OCI-LY7 (cell line): ENCODE measurements around the gene CACNG3. TPM values are rescaled to one million over a fixed set of nuclear protein-coding genes. Genes with fewer than 3 reads are reported as not detected.
A peak's percentile ranks its signal among the peaks of the same experiment; 100 is the strongest.

ENCODE experiments used
- BruUV-seq: library from RNA; stranded (reverse); fragments of 400-500 nt; replicated peaks from 2 replicates; lab custom pipeline; 2021; lab: Mats Ljungman, UMichigan
- CTCF ChIA-PET: fragments of 300-600 bp; sonication (Branson Sonifier 250); formaldehyde crosslinking; loops from one replicate; lab custom pipeline; 2022; ENCODE audit warnings: antibody characterized with exemption; ENCODE audit not compliant: unreplicated experiment; lab: Charles Lee
- POLR2A ChIA-PET: fragments of 300-600 bp; sonication (Branson Sonifier 250); formaldehyde crosslinking; loops from one replicate; lab custom pipeline; 2022; ENCODE audit warnings: antibody characterized with exemption; lab: Charles Lee
- DNase-seq: peaks from one replicate; pipeline ENCODE4 v3.0.0-alpha.2; 2015; ENCODE audit warnings: low spot score
- H2AFZ ChIP-seq: fragments of 200-600 bp; sonication (generic), shearing (Covaris generic); 2 replicates; pipeline ENCODE4 v1.6.1; 2014; ENCODE audit warnings: mild to moderate bottlenecking, antibody characterized with exemption, low read length, moderate library complexity
- H3K27ac ChIP-seq: fragments of 200-600 bp; sonication (generic); 2 replicates; pipeline ENCODE4 v1.5.1; 2014; ENCODE audit warnings: mixed run types, low read depth, mild to moderate bottlenecking, moderate library complexity, low read length, inconsistent platforms; ENCODE audit not compliant: poor library complexity, severe bottlenecking
- H3K36me3 ChIP-seq: fragments of 200-600 bp; sonication (generic); 2 replicates; pipeline ENCODE4 v1.6.1; 2014; ENCODE audit warnings: mild to moderate bottlenecking, antibody characterized with exemption, low read length, moderate library complexity, mixed read lengths; ENCODE audit not compliant: insufficient read depth
- H3K4me1 ChIP-seq: fragments of 200-600 bp; sonication (generic); 2 replicates; pipeline ENCODE4 v1.5.1; 2014; ENCODE audit warnings: mild to moderate bottlenecking, low read length; ENCODE audit not compliant: insufficient read depth, poor library complexity, severe bottlenecking
- H3K4me2 ChIP-seq: fragments of 200-600 bp; sonication (generic); 2 replicates; pipeline ENCODE4 v1.6.1; 2014; ENCODE audit warnings: mild to moderate bottlenecking, low read length
- H3K4me3 ChIP-seq: fragments of 200-600 bp; sonication (generic); 2 replicates; pipeline ENCODE4 v1.5.1; 2014; ENCODE audit warnings: mild to moderate bottlenecking, low read depth, low read length; ENCODE audit not compliant: poor library complexity, severe bottlenecking
- H3K79me2 ChIP-seq: fragments of 200-600 bp; sonication (generic); 2 replicates; pipeline ENCODE4 v1.6.1; 2016; ENCODE audit warnings: low read depth, mild to moderate bottlenecking, low read length, moderate library complexity, mixed read lengths; ENCODE audit not compliant: insufficient read depth
- H3K9me2 ChIP-seq: fragments of 200-600 bp; sonication (generic); 2 replicates; pipeline ENCODE4 v1.6.1; 2016; ENCODE audit warnings: mild to moderate bottlenecking, low read length, mixed read lengths; ENCODE audit not compliant: insufficient read depth
- H3K9me3 ChIP-seq: fragments of 200-600 bp; sonication (generic); 2 replicates; pipeline ENCODE4 v1.6.1; 2014; ENCODE audit warnings: mild to moderate bottlenecking, mixed run types, low read length, mixed read lengths
- H4K20me1 ChIP-seq: fragments of 200-600 bp; sonication (generic); 2 replicates; pipeline ENCODE4 v1.6.1; 2014; ENCODE audit warnings: mild to moderate bottlenecking, antibody characterized with exemption, low read length, moderate library complexity, mixed read lengths; ENCODE audit not compliant: insufficient read depth
- EZH2phosphoT487 ChIP-seq: fragments of 200-600 bp; sonication (generic); IDR thresholded peaks from 2 replicates; pipeline ENCODE4 v1.6.1; 2018; ENCODE audit warnings: low read depth, borderline replicate concordance, mild to moderate bottlenecking, mixed run types, antibody characterized with exemption, low read length, moderate library complexity, mixed read lengths
- intact Hi-C: fragments of 100-400 bp; cut with micrococcal nuclease; formaldehyde crosslinking; loops from one replicate; pipeline ENCODE4 v1.10.0; 2022; ENCODE audit not compliant: unreplicated experiment
- total RNA-seq, 2 experiments: library from RNA; depleted of rRNA in 1 of 2; stranded (reverse); fragments of >200 nt in 1 of 2; shearing (Covaris generic) in 1 of 2; gene quantifications; 2 replicates each; pipeline ENCODE4 v1.2.3, GENCODE V29; 2014 to 2022
- TF ChIP-seq, protein P1 (sequence below): fragments of 200-600 bp; sonication (generic); conservative IDR thresholded peaks from 2 replicates; pipeline ENCODE4 v1.5.1; 2014; ENCODE audit warnings: mild to moderate bottlenecking, antibody characterized with exemption, low read length, moderate library complexity, mixed read lengths

The CACNG3 gene
- total RNA-seq, 2 experiments from 2014 or later, result 0.06 TPM; not detected in 1

DNA sequence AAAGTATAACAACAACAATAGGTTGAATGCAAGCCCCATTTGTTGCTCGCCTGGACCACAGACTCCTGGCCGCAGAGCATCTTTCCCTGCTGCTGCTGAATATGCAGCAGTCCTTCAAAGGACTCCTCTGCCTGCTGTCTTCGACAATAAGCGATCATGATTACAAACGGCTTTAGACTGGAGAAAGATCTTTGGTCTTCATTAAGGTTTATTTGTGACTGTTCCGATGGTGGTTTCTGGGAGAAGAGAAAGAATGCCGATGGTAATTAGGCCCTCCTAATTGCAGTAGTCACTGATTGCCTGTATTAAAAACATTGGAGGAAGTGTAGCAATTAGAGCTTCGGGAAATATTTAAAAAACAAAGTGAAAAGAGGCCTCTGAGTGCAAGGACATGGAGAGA, 138.2 kb downstream of the CACNG3 start:
- no peaks in the 10 kb centered on the region for H4K20me1 ChIP-seq
- H3K9me2 ChIP-seq, result no peaks in the 10 kb centered on the region
- no peak for DNase-seq
- no peak overlapping the region for H3K4me3 ChIP-seq
- no peaks in the 10 kb centered on the region for H3K79me2 ChIP-seq
- CTCF ChIA-PET, result no interaction called here
- H3K4me1 ChIP-seq, result peaks cover 12% of the 10 kb centered on the region
- no peak overlapping the region for H3K4me2 ChIP-seq
- H2AFZ ChIP-seq, result no peak overlapping the region
- no peak overlapping the region for H3K27ac ChIP-seq
- POLR2A ChIA-PET, result no interaction called here
- no TSS peak for BruUV-seq
- 0 out of 2 replicates have a peak, but pooled peaks cover 1% of the 10 kb centered on the region for H3K9me3 ChIP-seq
- no peak for TF ChIP-seq EZH2phosphoT487
- TF ChIP-seq, protein P1, sequence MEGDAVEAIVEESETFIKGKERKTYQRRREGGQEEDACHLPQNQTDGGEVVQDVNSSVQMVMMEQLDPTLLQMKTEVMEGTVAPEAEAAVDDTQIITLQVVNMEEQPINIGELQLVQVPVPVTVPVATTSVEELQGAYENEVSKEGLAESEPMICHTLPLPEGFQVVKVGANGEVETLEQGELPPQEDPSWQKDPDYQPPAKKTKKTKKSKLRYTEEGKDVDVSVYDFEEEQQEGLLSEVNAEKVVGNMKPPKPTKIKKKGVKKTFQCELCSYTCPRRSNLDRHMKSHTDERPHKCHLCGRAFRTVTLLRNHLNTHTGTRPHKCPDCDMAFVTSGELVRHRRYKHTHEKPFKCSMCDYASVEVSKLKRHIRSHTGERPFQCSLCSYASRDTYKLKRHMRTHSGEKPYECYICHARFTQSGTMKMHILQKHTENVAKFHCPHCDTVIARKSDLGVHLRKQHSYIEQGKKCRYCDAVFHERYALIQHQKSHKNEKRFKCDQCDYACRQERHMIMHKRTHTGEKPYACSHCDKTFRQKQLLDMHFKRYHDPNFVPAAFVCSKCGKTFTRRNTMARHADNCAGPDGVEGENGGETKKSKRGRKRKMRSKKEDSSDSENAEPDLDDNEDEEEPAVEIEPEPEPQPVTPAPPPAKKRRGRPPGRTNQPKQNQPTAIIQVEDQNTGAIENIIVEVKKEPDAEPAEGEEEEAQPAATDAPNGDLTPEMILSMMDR, result no peak
- no peaks in the 10 kb centered on the region for H3K36me3 ChIP-seq
- intact Hi-C loops, result no loop called here

DNA sequence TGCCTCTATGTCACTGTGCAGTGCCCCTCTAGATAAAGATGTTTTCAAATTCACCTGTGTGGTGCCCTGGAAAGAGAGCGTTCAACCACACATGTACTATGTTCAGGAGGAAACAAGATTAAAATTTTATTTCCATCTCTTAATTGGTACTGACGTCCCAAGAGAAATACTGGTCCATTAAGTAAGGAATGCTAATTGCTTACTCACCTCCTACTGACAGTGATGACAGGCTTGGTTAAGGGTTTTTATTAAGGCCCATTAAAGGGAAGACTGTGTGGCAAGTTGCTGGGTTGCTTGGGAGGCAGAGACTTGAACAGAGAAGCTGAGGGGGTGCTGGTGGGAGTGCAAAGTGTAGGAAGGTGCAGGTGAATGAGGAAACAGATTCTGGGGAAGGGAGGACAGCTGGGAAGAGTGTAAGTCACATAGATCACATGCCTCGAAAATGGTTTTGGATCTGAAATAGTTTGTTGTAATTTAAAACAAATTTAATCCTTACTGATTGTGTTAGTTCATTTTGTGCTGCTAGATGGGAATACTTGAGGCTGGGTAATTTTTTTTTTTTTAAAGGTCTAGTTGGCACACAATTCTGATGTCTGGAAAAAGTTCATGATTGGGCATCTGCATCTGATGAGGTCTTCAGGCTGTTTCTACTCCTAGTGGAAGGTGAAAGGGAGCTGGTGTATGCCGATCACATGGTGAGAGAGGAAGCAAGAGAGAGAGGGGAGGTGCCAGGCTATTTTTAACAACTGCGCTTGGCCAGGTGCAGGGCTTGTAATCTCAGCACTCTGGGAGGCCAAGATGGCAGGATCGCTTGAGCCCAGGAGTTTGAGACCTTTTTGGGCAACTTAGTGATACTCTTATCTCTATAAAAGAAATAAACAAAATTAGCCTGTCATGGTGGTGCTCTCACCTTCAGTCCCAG, 140.5 kb downstream of the CACNG3 start:
- H4K20me1 ChIP-seq, result no peaks in the 10 kb centered on the region
- no peak for TF ChIP-seq EZH2phosphoT487
- TF ChIP-seq, protein P1, result no peak
- no peaks in the 10 kb centered on the region for H3K36me3 ChIP-seq
- H3K4me2 ChIP-seq, result peak overlapping the region; percentile 52
- intact Hi-C loops, result no loop called here
- peaks cover 12% of the 10 kb centered on the region for H3K4me1 ChIP-seq
- no peak overlapping the region for H3K27ac ChIP-seq
- DNase-seq, result peak; percentile 67
- H3K9me3 ChIP-seq, result 0 out of 2 replicates have a peak, but pooled peaks cover 3% of the 10 kb centered on the region
- H2AFZ ChIP-seq, result peak overlapping the region; percentile 63; the same call in 1 of the 2 replicates
- no TSS peak for BruUV-seq
- H3K4me3 ChIP-seq, result no peak overlapping the region
- CTCF ChIA-PET, result no interaction called here
- POLR2A ChIA-PET, result interaction anchor here (0.7 kb wide), 1 partner anchor 174 kb away, joined by 3 read pairs; no protein-coding TSS in a partner anchor
- H3K9me2 ChIP-seq, result no peaks in the 10 kb centered on the region
- H3K79me2 ChIP-seq, result no peaks in the 10 kb centered on the region

DNA sequence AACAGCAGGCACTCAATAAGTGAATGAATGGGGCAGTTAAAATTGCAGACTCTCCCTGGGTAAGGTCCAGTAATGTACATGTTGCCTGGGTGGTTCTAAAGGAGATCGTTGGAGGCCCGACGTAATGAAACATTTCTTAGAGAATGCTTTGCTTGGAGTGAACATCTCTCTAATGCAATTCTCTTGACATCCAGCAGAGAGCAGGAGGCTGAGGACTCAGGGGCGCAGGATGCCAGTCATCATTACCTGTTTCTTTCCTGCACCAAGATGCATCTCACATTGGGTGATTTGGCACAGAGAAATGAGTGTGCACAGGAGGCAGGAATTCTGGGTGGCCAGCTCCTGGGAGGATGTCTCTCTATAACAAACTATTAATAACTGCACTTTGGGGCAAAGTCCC, 152.9 kb downstream of the CACNG3 start:
- no peaks in the 10 kb centered on the region for H3K9me3 ChIP-seq
- H2AFZ ChIP-seq, result no peak overlapping the region
- no peaks in the 10 kb centered on the region for H4K20me1 ChIP-seq
- ChIA-PET CTCF (no interaction called here), POLR2A (no interaction called here)
- no peaks in the 10 kb centered on the region for H3K9me2 ChIP-seq
- DNase-seq, result peak; percentile 10
- TF ChIP-seq EZH2phosphoT487, result no peak
- TF ChIP-seq, protein P1, result peak; percentile 57
- H3K4me3 ChIP-seq, result no peak overlapping the region
- BruUV-seq, result no TSS peak
- H3K4me1 ChIP-seq, result no peaks in the 10 kb centered on the region
- H3K4me2 ChIP-seq, result no peak overlapping the region
- intact Hi-C loops, result no loop called here
- no peaks in the 10 kb centered on the region for H3K36me3 ChIP-seq
- no peak overlapping the region for H3K27ac ChIP-seq
- no peaks in the 10 kb centered on the region for H3K79me2 ChIP-seq
